Ascending aorta (tissue), 2 donors: Measurements from ENCODE around the gene STK36. TPM values are rescaled to one million over a fixed set of nuclear protein-coding genes. Genes with fewer than 3 reads are reported as not detected.

Experiments
- DNase-seq, 2 donors: peaks; one replicate each; pipeline ENCODE4 v3.0.0-alpha.2; 2019; ENCODE audit warnings: low spot score in 2 of 2
- H3K27ac ChIP-seq, 2 donors: fragments of 200-600 bp; sonication (generic); one replicate each; pipeline ENCODE4 v1.5.1; 2016 to 2017; ENCODE audit warnings: mild to moderate bottlenecking in 1 of 2
- H3K27me3 ChIP-seq: fragments of 200-600 bp; sonication (generic); one replicate; pipeline ENCODE4 v1.5.1; 2017
- H3K36me3 ChIP-seq, 2 donors: fragments of 200-600 bp; sonication (generic); one replicate each; pipeline ENCODE4 v1.5.1; 2016
- H3K4me1 ChIP-seq, 2 donors: fragments of 200-600 bp; sonication (generic); one replicate each; pipeline ENCODE4 v1.5.1; 2016 to 2017; ENCODE audit warnings: mild to moderate bottlenecking in 1 of 2
- H3K4me3 ChIP-seq, 2 donors: fragments of 200-600 bp; sonication (generic); one replicate each; pipeline ENCODE4 v1.5.1; 2016 to 2017; ENCODE audit warnings: mild to moderate bottlenecking in 1 of 2
- H3K9me3 ChIP-seq, 2 donors: fragments of 200-600 bp; sonication (generic); one replicate each; pipeline ENCODE4 v1.5.1; 2016
- CTCF ChIP-seq, 3 experiments: fragments of 200-600 bp in 2 of 3; fragments of 450-650 bp in 1 of 3; sonication (generic) in 2 of 3; IDR thresholded peaks; one replicate each; pipeline ENCODE4 v1.5.1; 2016 to 2019; ENCODE audit warnings: antibody characterized with exemption in 3 of 3, mild to moderate bottlenecking in 1 of 3, moderate library complexity in 1 of 3
- intact Hi-C: fragments of 100-400 bp; cut with DNase I; formaldehyde crosslinking; loops from one replicate; pipeline ENCODE4 v1.15.1; 2023
- total RNA-seq: library from RNA; depleted of rRNA; stranded (reverse); fragments of >200 nt; gene quantifications from one replicate; pipeline ENCODE4 v1.1.0, GENCODE V29; 2016

STK36 gene
- total RNA-seq, 1 donor from 2014 or later, result 17.7 TPM

- Histone ChIP-seq H3K27me3 (no peaks in the 10 kb centered on the region), H3K27ac (no peak overlapping the region), H3K4me3 (no peak overlapping the region), H3K36me3 (peaks cover 92 to 95% of the 10 kb centered on the region in 2 donors), H3K4me1 (no peaks in the 10 kb centered on the region), H3K9me3 (no peaks in the 10 kb centered on the region)
- DNase-seq, result no peak
- no peak for TF ChIP-seq CTCF (IDR thresholded peaks at IDR 0.05)
- intact Hi-C loops, result no loop called here
Observed at GRCh38 chr2:218643751-218644310, 28.1 kb upstream of the STK36 start.

GRCh38 chr2:218644721-218645120 lies 27.2 kb upstream of the STK36 start:
- intact Hi-C loops, result no loop called here
- TF ChIP-seq CTCF (IDR thresholded peaks at IDR 0.05), result no peak
- no peak for DNase-seq
- H3K4me3 ChIP-seq, result no peak overlapping the region
- H3K27ac ChIP-seq, result no peak overlapping the region
- no peaks in the 10 kb centered on the region for H3K9me3 ChIP-seq
- H3K4me1 ChIP-seq, result no peaks in the 10 kb centered on the region
- H3K27me3 ChIP-seq, result no peaks in the 10 kb centered on the region
- peaks cover 91 to 95% of the 10 kb centered on the region in 2 donors for H3K36me3 ChIP-seq

GRCh38 chr2:218645126-218645525 lies 26.8 kb upstream of the STK36 start:
- TF ChIP-seq CTCF (IDR thresholded peaks at IDR 0.05), result no peak
- peaks cover 92 to 96% of the 10 kb centered on the region in 2 donors for H3K36me3 ChIP-seq
- no peaks in the 10 kb centered on the region for H3K9me3 ChIP-seq

GRCh38 chr2:218648088-218648786 lies 23.6 kb upstream of the STK36 start:
- peaks cover 94 to 95% of the 10 kb centered on the region in 2 donors for H3K36me3 ChIP-seq
- peak in 1 of 2 donors; percentile 72 for DNase-seq
- intact Hi-C loops, result no loop called here

More at GRCh38 chr2:218645126-218645525, 26.8 kb upstream of the STK36 start:
- Histone ChIP-seq H3K4me3 (no peak overlapping the region), H3K27me3 (no peaks in the 10 kb centered on the region), H3K4me1 (no peaks in the 10 kb centered on the region), H3K27ac (no peak overlapping the region)
- intact Hi-C loops, result no loop called here
- DNase-seq, result no peak

GRCh38 chr2:218648787-218649100 lies 23.1 kb upstream of the STK36 start:
- Histone ChIP-seq H3K27me3 (no peaks in the 10 kb centered on the region), H3K27ac (no peak overlapping the region), H3K4me3 (no peak overlapping the region), H3K9me3 (no peaks in the 10 kb centered on the region), H3K36me3 (peaks cover 93 to 94% of the 10 kb centered on the region in 2 donors), H3K4me1 (no peaks in the 10 kb centered on the region)
- intact Hi-C loops, result no loop called here
- TF ChIP-seq CTCF (IDR thresholded peaks at IDR 0.05), result peak in 1 of 3 experiments; percentile 5
- no peak for DNase-seq

More at GRCh38 chr2:218648088-218648786, 23.6 kb upstream of the STK36 start:
- H3K27ac ChIP-seq, result no peak overlapping the region
- H3K9me3 ChIP-seq, result no peaks in the 10 kb centered on the region
- peak; percentile 54 to 67 (median 63) for TF ChIP-seq CTCF (IDR thresholded peaks at IDR 0.05)
- no peak overlapping the region for H3K4me3 ChIP-seq
- no peaks in the 10 kb centered on the region for H3K4me1 ChIP-seq
- no peaks in the 10 kb centered on the region for H3K27me3 ChIP-seq
